HG03575 (cell line): ENCODE data around the gene JOSD2.

Source experiments
- ATAC-seq: cut with Tn5 transposase; IDR thresholded peaks from one replicate; pipeline ENCODE4 v1.9.1; 2021; ENCODE audit not compliant: unreplicated experiment, insufficient number of reproducible peaks, low FRiP score; ENCODE audit errors: extremely low read depth

Gene JOSD2

DNA sequence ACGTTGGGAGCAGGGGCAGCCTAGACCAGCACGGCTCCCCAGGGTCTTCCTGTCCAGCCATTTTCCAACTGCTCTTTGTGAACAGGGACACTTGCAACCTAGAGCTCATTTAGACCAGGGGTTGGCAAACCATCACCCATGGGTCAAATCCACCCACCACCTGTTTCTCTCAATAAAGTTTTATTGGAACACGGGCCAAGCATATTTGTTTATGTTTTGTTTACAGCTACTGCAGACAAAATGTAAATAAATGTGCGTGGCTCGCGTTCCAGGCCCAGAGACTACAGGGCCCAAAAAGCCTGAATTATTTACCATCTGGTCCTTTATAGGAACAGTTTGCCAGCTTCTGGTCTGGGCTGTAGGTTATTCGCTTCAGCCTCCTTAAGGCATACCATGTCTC lies 48.0 kb downstream of the JOSD2 start:
- ATAC-seq: no peak

- ATAC-seq: no peak
Measured at GRCh38 chr19:50461066-50461875, 49.7 kb downstream of the JOSD2 start.

- ATAC-seq: no peak
Measured at GRCh38 chr19:50460161-50460765, 50.7 kb downstream of the JOSD2 start.

DNA sequence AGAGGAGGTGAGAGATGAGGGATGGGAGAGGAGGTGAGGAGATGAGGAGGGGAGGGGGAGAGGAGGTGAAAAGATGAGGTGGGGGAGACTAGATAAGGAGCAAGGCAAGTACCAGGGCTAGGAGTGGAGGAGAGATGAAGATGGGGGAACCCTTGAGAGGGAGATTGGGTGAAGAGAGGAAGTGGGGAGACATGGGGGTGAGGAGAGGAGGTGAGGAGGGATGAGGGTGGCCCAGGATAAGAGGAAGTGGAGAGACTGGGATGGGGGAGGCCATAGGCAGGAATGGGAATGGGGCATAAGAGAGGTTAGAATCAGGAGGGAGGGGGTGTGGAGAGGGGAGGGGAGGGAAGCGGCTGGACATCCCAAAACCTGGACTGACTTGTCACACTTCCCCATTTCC lies 51.4 kb downstream of the JOSD2 start:
- no peak for ATAC-seq

- ATAC-seq: no peak
Measured at GRCh38 chr19:50459067-50459456, 51.9 kb downstream of the JOSD2 start.

DNA sequence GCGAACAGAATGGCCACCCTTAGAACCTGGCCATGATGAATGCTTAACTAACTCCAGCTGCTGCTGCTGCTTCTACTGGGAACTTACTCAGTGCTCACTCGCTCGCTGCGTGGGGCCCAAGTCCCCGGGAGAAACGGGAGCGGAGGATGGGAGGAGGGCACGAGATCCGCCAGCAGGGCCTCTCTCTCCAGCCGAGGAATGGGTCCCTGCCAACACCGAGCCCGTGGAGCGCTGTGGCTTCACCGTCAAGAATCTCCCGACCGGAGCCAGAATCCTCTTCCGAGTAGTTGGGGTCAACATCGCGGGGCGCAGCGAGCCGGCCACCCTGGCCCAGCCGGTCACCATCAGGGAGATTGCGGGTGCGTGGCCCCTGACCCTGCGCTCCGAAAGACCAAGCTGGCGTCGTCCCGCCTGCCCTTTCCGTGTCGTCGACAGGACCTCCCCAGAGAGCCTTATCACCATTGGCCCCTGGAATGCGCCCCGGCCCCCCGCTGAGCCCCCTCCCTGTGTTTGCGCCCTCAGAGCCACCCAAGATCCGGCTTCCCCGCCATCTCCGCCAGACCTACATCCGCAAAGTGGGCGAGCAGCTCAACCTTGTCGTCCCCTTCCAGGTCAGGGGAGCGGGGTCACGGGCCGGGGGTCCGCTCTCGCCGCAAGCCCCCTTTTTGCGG lies 52.5 kb downstream of the JOSD2 start:
- ATAC-seq: no peak

DNA sequence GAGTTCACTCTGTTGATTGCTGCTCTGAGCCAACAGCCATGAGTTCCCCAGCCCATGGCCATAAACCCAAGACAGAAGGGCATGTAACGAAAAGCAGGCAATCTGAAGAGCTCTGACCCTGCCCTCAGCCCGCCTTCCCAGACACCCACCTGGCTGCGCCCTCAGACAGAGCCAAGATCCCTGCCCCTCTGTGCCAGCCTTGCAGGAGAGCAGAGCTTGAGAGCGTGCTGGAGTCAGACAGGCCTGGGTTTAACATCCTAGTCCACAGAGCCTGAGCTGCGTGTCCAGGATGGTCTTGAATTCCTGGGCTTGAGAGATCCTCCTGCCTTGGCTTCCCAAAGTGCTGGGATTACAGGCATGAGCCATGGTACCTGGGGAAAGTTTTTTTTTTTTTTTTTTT lies 53.7 kb downstream of the JOSD2 start:
- ATAC-seq: no peak
